Activated T-cell treated with anti-CD3 and anti-CD28 coated beads, Interleukin-2, amount 50 U/mL, for 24 hours (primary cell): Measurements from ENCODE around the gene MAD1L1.

Source experiments
- DNase-seq: peaks from one replicate; pipeline ENCODE4 v3.0.0-alpha.2; 2020
- H3K27ac Mint-ChIP-seq: 2 replicates; pipeline ENCODE4 v1.8.0; 2020; ENCODE audit warnings: mild to moderate bottlenecking, mixed read lengths
- H3K27me3 Mint-ChIP-seq: 2 replicates; pipeline ENCODE4 v1.8.0; 2020; ENCODE audit warnings: mixed read lengths
- H3K36me3 Mint-ChIP-seq: 2 replicates; pipeline ENCODE4 v1.8.0; 2020; ENCODE audit warnings: low read depth, mixed read lengths
- H3K4me1 Mint-ChIP-seq: 2 replicates; pipeline ENCODE4 v1.8.0; 2020; ENCODE audit warnings: low read depth, mixed read lengths
- H3K4me3 Mint-ChIP-seq: 2 replicates; pipeline ENCODE4 v1.8.0; 2020; ENCODE audit warnings: mild to moderate bottlenecking, moderate library complexity, mixed read lengths
- H3K9me3 Mint-ChIP-seq: 2 replicates; pipeline ENCODE4 v1.8.0; 2020; ENCODE audit warnings: mixed read lengths

The MAD1L1 gene

DNA sequence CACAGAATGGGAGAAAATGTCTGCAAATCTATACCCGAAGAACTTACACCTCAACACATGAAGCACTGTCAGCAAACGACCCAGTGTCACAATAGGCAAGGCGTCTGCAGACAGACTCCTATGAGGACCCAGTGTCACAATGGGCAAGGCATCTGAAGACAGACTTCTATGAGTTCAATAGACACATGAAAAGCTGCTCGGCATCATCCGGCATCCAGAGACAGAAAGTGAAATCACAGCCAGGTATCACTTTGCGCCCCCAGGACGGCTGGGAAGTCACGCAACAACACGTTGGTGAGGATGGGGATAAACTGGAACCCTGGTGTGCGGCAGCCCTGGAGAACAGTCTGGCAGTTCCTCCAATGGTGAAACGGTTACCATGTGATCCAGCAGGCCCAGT is 289.4 kb downstream of the MAD1L1 start:
- no peak for DNase-seq

DNA sequence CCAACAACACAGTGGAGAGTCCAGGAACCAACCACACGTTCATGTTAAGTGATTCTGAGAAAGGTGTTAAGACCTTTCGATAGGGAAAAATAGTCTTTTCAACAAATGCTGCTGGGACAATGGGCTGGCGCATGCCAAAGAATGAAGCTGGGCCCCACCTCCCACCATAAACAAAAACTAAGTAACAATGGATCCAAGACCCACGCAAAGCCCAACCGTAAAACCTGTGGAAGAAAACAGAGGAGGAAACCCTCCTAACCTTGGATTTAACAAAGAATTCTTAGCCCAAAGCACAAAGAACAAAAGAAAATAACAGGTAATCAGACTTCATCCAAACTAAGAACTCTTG is 289.8 kb downstream of the MAD1L1 start:
- Mint-ChIP-seq H3K27me3 (no peaks in the 10 kb centered on the region), H3K9me3 (no peaks in the 10 kb centered on the region), H3K36me3 (peaks cover 3% of the 10 kb centered on the region), H3K27ac (no peak overlapping the region), H3K4me1 (peaks cover 63% of the 10 kb centered on the region), H3K4me3 (no peak overlapping the region)
- no peak for DNase-seq

More for the DNA sequence above, 289.4 kb downstream of the MAD1L1 start:
- Mint-ChIP-seq H3K9me3 (no peaks in the 10 kb centered on the region), H3K27ac (no peak overlapping the region), H3K36me3 (peaks cover under 1% of the 10 kb centered on the region), H3K27me3 (no peaks in the 10 kb centered on the region), H3K4me1 (peaks cover 60% of the 10 kb centered on the region), H3K4me3 (no peak overlapping the region)

DNA sequence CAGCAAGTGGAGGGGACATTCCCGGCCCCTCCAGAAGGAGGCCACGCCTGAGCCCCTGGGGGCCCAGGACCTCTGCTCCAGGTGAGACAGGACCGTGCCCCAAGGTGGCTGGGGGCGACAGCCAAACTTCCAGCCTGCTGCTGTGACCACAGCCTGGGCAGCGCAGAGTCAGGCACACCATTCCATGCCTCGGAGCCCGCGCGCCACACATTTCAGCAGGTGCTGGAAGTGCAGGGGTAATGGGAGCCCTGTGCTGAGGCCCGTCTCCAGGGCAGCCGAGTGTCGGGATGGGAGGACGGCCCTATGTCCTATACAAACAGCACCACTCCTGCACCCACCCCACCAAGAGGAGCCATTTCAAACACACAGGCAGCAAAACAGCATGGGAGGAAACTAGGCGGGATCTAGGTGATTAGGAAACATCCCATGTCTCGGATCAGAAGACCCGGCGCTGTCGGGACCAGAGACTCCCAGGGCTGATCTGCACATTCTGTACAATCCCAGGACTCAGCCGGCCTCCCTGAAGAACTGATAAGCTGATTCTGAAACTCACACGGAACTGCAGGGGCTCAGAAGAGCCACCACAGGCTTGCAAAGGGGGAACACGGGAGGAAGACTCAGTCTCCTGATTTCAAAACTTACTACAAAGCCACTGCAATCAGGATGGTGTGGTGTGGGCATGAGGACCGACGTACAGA is 290.4 kb downstream of the MAD1L1 start:
- no peaks in the 10 kb centered on the region for H3K27me3 Mint-ChIP-seq
- no peaks in the 10 kb centered on the region for H3K9me3 Mint-ChIP-seq
- H3K27ac Mint-ChIP-seq: no peak overlapping the region
- H3K4me3 Mint-ChIP-seq: no peak overlapping the region
- H3K4me1 Mint-ChIP-seq: peaks cover 63% of the 10 kb centered on the region
- H3K36me3 Mint-ChIP-seq: peaks cover 3% of the 10 kb centered on the region
- DNase-seq: no peak

DNA sequence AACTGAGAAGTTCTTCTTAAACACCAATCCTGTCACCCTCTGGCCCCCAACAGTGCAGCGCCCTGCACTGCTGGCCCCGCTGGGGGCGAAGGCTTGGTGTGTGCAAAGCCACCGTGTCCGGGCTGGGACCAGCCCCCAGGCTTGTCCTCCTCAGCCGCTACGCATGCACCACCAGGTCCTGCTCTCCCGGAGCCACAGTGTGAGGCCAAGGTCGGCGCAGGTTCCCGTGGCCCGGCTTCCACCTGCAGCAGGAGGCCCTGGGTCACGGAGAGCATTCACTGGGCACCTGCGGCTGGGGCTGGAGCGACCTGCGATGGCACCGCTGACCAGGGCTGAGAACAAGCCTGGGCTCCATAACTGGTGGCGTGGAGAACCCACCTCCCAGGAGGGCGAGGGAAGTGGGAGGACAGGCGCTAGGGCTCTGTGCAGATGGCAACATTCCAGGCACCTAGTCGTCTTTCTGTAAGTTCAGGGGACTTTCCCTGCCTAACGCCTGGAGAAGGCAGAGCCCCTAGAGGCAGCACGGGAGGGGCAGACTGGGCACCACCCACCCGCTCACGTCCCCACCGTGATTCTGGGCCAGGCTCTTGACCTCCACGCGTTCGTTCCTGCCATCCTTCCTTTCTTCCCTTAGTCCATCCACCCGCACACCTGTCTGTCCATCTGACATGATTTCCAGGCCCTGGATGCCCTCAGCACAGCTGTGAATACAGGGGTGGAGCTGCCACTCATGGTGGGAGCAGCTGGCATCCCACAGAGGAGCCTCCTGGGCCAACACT is 291.1 kb downstream of the MAD1L1 start:
- Mint-ChIP-seq H3K27me3 (no peaks in the 10 kb centered on the region), H3K9me3 (no peaks in the 10 kb centered on the region), H3K36me3 (peaks cover 3% of the 10 kb centered on the region), H3K4me1 (peaks cover 70% of the 10 kb centered on the region), H3K27ac (no peak overlapping the region), H3K4me3 (no peak overlapping the region)
- no peak for DNase-seq

DNA sequence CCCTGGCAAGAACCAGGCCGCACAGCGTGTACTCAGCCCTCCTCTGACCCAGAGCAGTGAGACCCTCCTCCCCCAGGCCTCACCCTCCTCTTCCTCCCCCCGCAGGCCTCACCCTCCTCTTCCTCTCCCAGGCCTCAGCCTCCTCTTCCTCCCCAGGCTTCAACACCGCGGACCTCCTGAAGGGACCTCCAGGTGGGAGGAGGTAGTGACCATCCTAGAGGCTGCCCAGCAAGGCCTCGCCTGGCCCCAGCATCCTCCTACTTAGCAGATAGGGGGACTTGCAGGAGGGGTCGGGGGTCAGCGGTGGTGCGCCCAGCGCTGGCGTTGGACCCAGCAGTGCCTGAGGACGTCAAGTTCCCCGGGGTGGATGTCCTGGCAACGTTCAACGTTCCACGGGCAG is 291.9 kb downstream of the MAD1L1 start:
- Mint-ChIP-seq H3K9me3 (no peaks in the 10 kb centered on the region), H3K27me3 (no peaks in the 10 kb centered on the region), H3K36me3 (peaks cover 9% of the 10 kb centered on the region), H3K4me1 (peaks cover 73% of the 10 kb centered on the region), H3K4me3 (peak overlapping the region; percentile 77), H3K27ac (peak overlapping the region; percentile 94)
- DNase-seq: no peak

DNA sequence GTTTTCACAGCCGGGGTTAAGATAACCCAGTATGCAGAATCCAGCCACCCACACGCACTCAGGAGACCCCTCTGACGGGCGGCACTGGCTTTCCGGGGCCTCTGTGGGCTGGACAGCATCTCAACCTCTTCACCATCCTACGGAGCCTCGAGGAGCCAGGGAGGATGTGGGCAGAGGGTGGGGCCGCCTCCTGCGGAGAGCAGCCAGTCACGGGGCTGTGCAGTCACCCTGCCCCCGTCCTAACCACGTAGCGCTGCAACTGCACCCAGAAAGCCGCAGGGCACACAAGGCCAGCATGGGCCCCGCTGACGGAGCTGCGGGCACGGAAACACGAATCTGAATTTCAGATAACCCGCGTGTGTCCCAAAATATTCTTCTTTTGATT is 292.4 kb downstream of the MAD1L1 start:
- peaks cover 12% of the 10 kb centered on the region for H3K36me3 Mint-ChIP-seq
- peaks cover 75% of the 10 kb centered on the region for H3K4me1 Mint-ChIP-seq
- peak overlapping the region; percentile 77 for H3K4me3 Mint-ChIP-seq
- H3K9me3 Mint-ChIP-seq: no peaks in the 10 kb centered on the region
- DNase-seq: peak; percentile 88
- no peaks in the 10 kb centered on the region for H3K27me3 Mint-ChIP-seq
- peak overlapping the region; percentile 94 for H3K27ac Mint-ChIP-seq

DNA sequence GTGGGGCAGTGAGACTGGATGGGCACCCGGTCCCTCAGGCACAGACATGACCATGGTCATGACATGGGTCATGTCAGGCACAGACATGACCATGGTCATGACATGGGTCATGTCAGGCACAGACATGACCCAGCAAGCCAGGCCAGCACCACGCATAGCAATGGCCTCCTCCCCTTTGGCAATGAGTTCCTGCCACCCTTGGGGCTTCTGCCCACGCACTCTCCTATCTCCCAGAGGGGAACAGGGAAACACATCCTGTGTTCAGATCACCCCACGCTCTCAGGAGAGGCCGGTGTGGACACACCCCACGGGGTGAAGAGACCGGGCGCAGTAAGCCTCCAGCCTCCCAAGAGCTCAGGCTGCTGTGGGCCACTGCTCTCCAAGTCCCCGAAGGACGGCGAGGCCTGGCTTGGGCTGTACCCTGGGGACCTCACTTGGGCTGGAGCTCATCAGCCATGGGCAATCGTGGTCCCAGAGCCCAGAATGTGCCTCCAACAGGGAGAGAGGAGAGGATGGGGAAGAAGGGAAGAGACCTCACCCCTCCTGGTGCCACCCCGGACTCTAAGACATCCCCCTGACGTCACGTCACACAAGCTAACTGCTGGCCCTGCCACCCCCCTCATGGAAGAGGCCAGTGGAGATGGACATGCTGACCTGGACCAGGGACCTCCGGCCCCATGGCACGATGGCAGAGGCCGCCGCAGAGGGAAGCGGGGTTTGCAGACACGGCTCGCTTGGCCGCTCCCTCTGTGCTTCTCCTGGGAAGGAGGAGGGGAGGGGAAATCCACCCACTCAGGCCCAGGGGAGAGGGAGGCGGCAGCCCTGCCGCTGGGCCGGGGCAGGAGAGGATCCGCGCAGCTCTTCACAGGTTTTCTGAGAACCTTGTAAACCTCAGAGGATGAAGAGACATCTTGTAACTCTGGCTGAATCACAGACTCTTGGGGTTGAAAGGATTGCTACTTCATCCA is 293.0 kb downstream of the MAD1L1 start:
- Mint-ChIP-seq H3K4me3 (peak overlapping the region; percentile 77), H3K9me3 (no peaks in the 10 kb centered on the region), H3K27me3 (no peaks in the 10 kb centered on the region), H3K27ac (peak overlapping the region; percentile 94), H3K4me1 (peaks cover 77% of the 10 kb centered on the region), H3K36me3 (peaks cover 13% of the 10 kb centered on the region)
- peak; percentile 65 for DNase-seq

DNA sequence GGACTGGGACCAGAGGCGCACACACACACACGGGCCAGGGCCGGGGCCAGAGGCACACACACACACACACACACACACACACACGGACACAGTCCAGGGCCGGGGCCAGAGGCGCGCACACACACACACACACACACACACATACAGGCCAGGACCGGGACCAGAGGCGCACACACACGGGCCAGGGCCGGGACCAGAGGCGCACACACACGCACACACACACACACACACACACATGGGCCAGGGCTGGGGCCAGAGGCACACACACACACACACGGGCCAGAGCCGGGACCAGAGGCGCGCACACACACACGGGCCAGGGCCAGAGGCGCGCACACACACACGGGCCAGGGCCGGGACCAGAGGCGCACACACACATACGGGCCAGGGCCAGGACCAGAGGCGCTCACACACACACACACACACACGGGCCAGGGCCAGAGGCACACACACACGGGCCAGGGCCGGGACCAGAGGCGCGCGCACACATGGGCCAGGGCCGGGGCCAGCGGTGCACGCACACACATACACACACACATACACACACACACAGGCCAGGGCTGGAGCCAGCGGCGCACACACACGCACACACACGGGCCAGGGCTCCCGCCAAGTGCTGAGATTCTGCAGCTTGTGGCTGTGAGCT is 293.8 kb downstream of the MAD1L1 start:
- Mint-ChIP-seq H3K27ac (peak overlapping the region; percentile 94), H3K36me3 (peaks cover 21% of the 10 kb centered on the region), H3K27me3 (no peaks in the 10 kb centered on the region), H3K4me3 (peak overlapping the region; percentile 77), H3K4me1 (peaks cover 75% of the 10 kb centered on the region), H3K9me3 (no peaks in the 10 kb centered on the region)
- DNase-seq: no peak

DNA sequence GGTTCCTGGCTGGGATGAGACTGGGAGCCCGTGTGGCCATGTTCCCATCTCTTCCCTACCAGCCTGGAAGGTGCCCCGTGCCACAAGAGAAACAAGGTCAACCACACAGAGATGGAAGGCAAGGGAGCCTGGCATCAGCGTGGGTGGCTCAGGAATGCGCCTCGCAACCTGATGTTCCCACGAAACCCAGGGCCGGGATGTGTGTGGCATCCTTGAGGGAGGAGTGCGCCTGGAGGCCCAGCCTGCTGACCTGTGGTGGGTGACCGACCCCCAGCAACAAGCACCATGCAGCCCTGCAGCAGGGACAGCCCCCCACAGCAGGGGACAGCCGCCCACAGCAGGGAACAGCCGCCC is 295.5 kb downstream of the MAD1L1 start:
- peaks cover 58% of the 10 kb centered on the region for H3K4me1 Mint-ChIP-seq
- H3K4me3 Mint-ChIP-seq: peak overlapping the region; percentile 25
- H3K27ac Mint-ChIP-seq: no peak overlapping the region
- H3K36me3 Mint-ChIP-seq: peaks cover 37% of the 10 kb centered on the region
- no peak for DNase-seq
- no peaks in the 10 kb centered on the region for H3K27me3 Mint-ChIP-seq
- H3K9me3 Mint-ChIP-seq: no peaks in the 10 kb centered on the region

DNA sequence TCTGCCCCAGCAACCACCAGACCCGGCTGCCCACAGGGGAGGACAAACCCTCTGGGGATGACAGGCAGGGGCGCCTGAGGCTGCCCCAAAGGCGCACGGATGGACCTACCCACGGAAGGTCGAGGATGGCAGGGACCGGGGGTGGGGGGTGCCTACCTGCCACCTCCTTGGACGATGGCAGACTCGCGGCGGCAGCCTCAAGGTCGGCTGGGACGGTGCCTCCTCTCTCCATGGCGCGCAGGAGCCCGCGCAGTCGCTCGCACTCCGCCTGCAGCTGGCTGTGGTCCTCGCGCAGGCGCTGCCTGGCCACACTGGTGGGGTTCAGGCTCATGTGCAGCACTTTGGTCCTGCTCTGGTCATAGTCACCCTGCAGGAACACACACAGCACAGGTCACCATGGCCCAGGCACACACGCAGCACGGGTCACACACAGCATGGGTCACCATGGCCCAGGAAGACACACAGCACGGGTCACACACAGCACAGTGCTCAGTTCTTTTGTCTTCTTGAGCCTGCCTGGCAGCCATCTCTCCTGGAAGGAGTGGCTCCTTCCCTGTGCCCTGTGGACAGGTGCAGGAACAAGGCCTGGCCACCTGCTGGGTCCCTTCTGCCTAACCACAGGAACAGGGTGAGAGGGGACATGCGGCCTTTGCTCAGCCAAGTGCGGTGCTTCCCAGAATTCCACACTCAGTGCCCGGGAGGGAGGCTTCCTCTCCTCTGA is 296.1 kb downstream of the MAD1L1 start:
- peaks cover 42% of the 10 kb centered on the region for H3K36me3 Mint-ChIP-seq
- H3K27ac Mint-ChIP-seq: no peak overlapping the region
- peaks cover 53% of the 10 kb centered on the region for H3K4me1 Mint-ChIP-seq
- DNase-seq: no peak
- H3K27me3 Mint-ChIP-seq: no peaks in the 10 kb centered on the region
- peak overlapping the region; percentile 25 for H3K4me3 Mint-ChIP-seq
- no peaks in the 10 kb centered on the region for H3K9me3 Mint-ChIP-seq

DNA sequence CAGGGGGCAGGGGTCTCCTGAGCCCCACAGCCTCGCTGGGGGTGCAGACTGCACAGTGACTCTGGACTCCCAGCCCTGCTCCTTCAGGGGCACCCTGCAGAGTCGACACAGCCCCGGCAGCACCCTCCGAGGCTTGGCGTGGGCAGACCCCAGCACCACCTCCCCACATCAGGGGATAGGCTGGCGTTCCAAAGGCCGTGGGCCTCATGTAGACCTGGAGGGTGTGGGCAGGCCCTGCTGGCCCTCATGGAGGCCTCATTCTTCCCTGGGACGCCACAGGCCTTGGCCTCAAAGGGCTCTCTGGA is 296.8 kb downstream of the MAD1L1 start:
- Mint-ChIP-seq H3K4me1 (peaks cover 47% of the 10 kb centered on the region), H3K27ac (peak overlapping the region; percentile 52), H3K9me3 (no peaks in the 10 kb centered on the region), H3K27me3 (no peaks in the 10 kb centered on the region), H3K36me3 (peaks cover 46% of the 10 kb centered on the region), H3K4me3 (no peak overlapping the region)
- no peak for DNase-seq

DNA sequence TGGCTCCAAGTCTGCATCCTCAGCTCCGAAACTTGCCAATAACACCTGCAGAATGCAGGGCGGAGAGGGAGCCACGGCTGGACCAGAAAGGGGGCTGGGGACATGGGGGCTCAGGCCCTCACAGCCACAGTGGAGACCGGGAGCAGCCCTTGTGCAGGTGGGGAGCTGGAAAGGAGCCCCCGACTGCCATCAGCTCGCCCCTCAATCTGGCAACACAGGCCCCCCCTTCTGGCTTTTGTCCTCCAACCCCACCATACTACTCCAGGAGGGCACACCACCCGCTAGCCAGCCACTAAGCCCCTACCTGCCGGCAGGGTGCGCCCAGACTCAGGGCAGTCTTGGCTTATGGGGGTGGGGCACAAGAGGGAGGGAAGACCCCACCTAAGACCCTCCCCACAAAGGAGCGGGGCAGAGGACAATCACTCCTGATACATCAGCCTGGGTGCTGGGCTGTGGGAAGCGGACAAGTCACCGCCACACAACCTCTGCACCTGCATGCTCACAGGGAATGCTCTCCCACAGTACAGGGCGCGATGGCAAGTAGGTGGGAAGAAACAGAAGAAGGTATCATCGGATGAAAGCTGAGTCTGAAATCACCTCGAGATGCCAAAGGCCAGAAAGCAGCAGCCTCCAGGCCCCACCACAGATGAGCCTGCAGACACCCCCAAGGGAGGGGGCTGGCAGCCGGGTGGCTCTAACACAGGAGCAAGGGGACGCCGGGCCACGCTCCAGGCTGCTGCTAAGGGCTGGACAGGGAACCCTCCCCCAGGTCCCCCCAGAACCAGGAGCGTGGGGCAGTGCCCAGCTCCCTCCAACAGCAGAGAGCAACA is 297.4 kb downstream of the MAD1L1 start:
- no peaks in the 10 kb centered on the region for H3K9me3 Mint-ChIP-seq
- H3K27ac Mint-ChIP-seq: peak overlapping the region; percentile 29
- no peak for DNase-seq
- peaks cover 41% of the 10 kb centered on the region for H3K4me1 Mint-ChIP-seq
- H3K27me3 Mint-ChIP-seq: no peaks in the 10 kb centered on the region
- H3K4me3 Mint-ChIP-seq: no peak overlapping the region
- peaks cover 49% of the 10 kb centered on the region for H3K36me3 Mint-ChIP-seq

DNA sequence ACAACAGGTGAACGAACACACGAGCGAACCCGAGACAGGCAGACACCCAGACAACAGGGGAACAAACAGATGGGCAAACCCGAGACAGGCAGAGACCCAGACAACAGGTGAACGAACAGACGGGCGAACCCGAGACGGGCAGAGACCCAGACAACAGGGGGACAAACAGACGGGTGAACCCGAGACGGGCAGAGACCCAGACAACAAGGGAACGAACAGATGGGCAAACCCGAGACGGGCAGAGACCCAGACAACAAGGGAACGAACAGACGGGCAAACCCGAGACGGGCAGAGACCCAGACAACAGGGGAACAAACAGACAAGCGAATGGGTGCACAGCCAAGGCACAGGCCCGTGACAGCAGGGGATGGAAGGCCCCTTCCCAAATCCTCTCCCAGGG is 298.0 kb downstream of the MAD1L1 start:
- Mint-ChIP-seq H3K4me1 (peaks cover 35% of the 10 kb centered on the region), H3K27ac (no peak overlapping the region)

More for the DNA sequence above, 298.0 kb downstream of the MAD1L1 start:
- H3K27me3 Mint-ChIP-seq: no peaks in the 10 kb centered on the region
- H3K4me3 Mint-ChIP-seq: no peak overlapping the region
- no peaks in the 10 kb centered on the region for H3K9me3 Mint-ChIP-seq
- peaks cover 49% of the 10 kb centered on the region for H3K36me3 Mint-ChIP-seq
- DNase-seq: no peak
